ENCODE data around the gene MYZAP.

GRCh38 chr15:57705746-57706404 lies 114.2 kb downstream of the MYZAP start:
- TF ChIP-seq CTCF (optimal IDR thresholded peaks at IDR 0.05 in 1 of 3, IDR thresholded peaks at IDR 0.05 in 1 of 3, conservative IDR thresholded peaks at IDR 0.05 in 1 of 3; ENCODE audit: extremely low read depth in 1 of 3, insufficient read depth in 2 of 3, low read length in 3 of 3) (no peak), EZH2 (IDR thresholded peaks at IDR 0.05; ENCODE audit: low read length) (no peak)
